ENCODE results near the gene VWA5B1. TPM values are rescaled to one million over a fixed set of nuclear protein-coding genes. Genes with fewer than 3 reads are reported as not detected.

Gene VWA5B1
- total and polyA plus RNA-seq, 2 of the 8 experiments (the other 6 are each of a cell fraction or from before 2014, with no cell fraction given): 0.54 to 2.3 TPM

- Histone ChIP-seq H3K27ac (ENCODE audit: low read depth, low read length) (no peak overlapping the region), H3K9ac (replicated peaks in 1 of 4; ENCODE audit: extremely low read depth in 1 of 4, low read depth in 3 of 4, low read length in 3 of 4) (no peak overlapping the region), H3K18ac (ENCODE audit: extremely low read depth, low read length) (no peak overlapping the region), H3K9me3 (ENCODE audit: insufficient read depth in 2 of 2, low read depth in 1 of 2, low read length in 1 of 2) (no peaks in the 10 kb centered on the region), H3K56ac (replicated peaks; ENCODE audit: insufficient read length, low read depth, low read length) (no peak overlapping the region), H3K4me1 (replicated peaks in 1 of 4; ENCODE audit: control insufficient read depth in 3 of 4, insufficient read depth in 4 of 4, low read length in 3 of 4) (peaks cover 0 to 7% (median 3%) of the 10 kb centered on the region in 4 experiments; a peak in 3 of 7 replicates), H3K27me3 (replicated peaks in 1 of 4; ENCODE audit: control insufficient read depth in 3 of 4, extremely low read depth in 1 of 4, insufficient read depth in 3 of 4, low read length in 3 of 4) (peaks cover 0 to 5% (median 2%) of the 10 kb centered on the region in 4 experiments; a peak in 4 of 7 replicates), H3K4ac (replicated peaks; ENCODE audit: insufficient read length, low read depth, low read length) (no peak overlapping the region), H4K91ac (replicated peaks; ENCODE audit: insufficient read length, low read length) (no peak overlapping the region), H4K8ac (ENCODE audit: extremely low read depth, insufficient read depth, low read length) (no peak overlapping the region), H3K4me2 (ENCODE audit: insufficient read depth in 1 of 2, low read depth in 2 of 2, low read length in 2 of 2) (no peak overlapping the region), H3K79me2 (ENCODE audit: control insufficient read depth in 1 of 2, insufficient read depth in 2 of 2, low read length in 2 of 2) (no peaks in the 10 kb centered on the region), H3K14ac (ENCODE audit: insufficient read length) (no peak overlapping the region), H2BK12ac (ENCODE audit: low read depth, low read length) (no peak overlapping the region), H3K23ac (ENCODE audit: insufficient read length) (no peak overlapping the region), H4K20me1 (replicated peaks in 1 of 2; ENCODE audit: control insufficient read depth in 1 of 2, insufficient read depth in 2 of 2, low read length in 2 of 2) (no peaks in the 10 kb centered on the region), H3K4me3 (ENCODE audit: extremely low read depth in 1 of 4, insufficient read depth in 2 of 4, low read depth in 3 of 4, low read length in 4 of 4) (no peak overlapping the region), H2BK15ac (ENCODE audit: low read length) (no peak overlapping the region), H2BK20ac (ENCODE audit: low read length) (no peak overlapping the region), H2AK5ac (ENCODE audit: low read depth, low read length) (no peak overlapping the region), H3K36me3 (ENCODE audit: control insufficient read depth in 2 of 4, insufficient read depth in 4 of 4, low read length in 3 of 4) (no peaks in the 10 kb centered on the region), H2BK5ac (ENCODE audit: low read depth, low read length) (no peak overlapping the region), H3K79me1 (ENCODE audit: low read depth, low read length) (no peaks in the 10 kb centered on the region), H2BK120ac (replicated peaks; ENCODE audit: low read depth, low read length) (no peak overlapping the region), H3K23me2 (ENCODE audit: low read depth, low read length) (no peaks in the 10 kb centered on the region), H4K5ac (ENCODE audit: insufficient read length, low read depth, low read length) (no peak overlapping the region), H2AFZ (ENCODE audit: low read length) (no peak overlapping the region)
- DNase-seq (ENCODE audit: low read depth in 1 of 2, low spot score in 2 of 2) (no peak), FAIRE-seq (no peak)
- ChIA-PET CTCF (ENCODE audit: partially characterized antibody) (interaction anchor here (0.8 to 5.4 kb wide), 5 partner anchors 11 to 69 kb away, joined by 3 to 45 read pairs (median 17); no protein-coding TSS in a partner anchor), POLR2A (ENCODE audit: partially characterized antibody) (no interaction called here)
- 94% methylated on average over 11 of the region's 11 CpGs; no CpG with 5 or more reads in 1 of the 2 experiments for WGBS, 2 experiments (ENCODE audit: extremely low coverage in 1 of 2, insufficient coverage in 1 of 2, insufficient read length in 1 of 2, insufficient replicate concordance in 2 of 2, low coverage in 1 of 2, low lambda C conversion rate in 2 of 2, missing lambda C conversion rate in 1 of 2)
- TF ChIP-seq CBX5 (IDR thresholded peaks at IDR 0.05; ENCODE audit: low read depth, low read length) (no peak), GABPA (IDR thresholded peaks at IDR 0.05; ENCODE audit: borderline replicate concordance, insufficient read depth, low read length) (no peak), RFX5 (IDR thresholded peaks at IDR 0.05; ENCODE audit: borderline replicate concordance, low read depth, low read length) (no peak), POLR2AphosphoS5 (IDR thresholded peaks at IDR 0.05; ENCODE audit: low read depth, low read length) (no peak), SP4 (IDR thresholded peaks at IDR 0.05; ENCODE audit: low read length) (no peak), JUND (IDR thresholded peaks at IDR 0.05; ENCODE audit: low read length) (no peak), E2F6 (IDR thresholded peaks at IDR 0.05) (no peak), CTCF (IDR thresholded peaks at IDR 0.05; ENCODE audit: control extremely low read depth in 1 of 3, insufficient read depth in 1 of 3, low read depth in 1 of 3, low read length in 3 of 3) (no peak), RBBP5 (IDR thresholded peaks at IDR 0.05; ENCODE audit: borderline replicate concordance, low read depth, low read length) (no peak), MAFK (IDR thresholded peaks at IDR 0.05; ENCODE audit: low read depth, low read length) (no peak), SP2 (IDR thresholded peaks at IDR 0.05; ENCODE audit: low read length) (no peak), POLR2A (IDR thresholded peaks at IDR 0.05; ENCODE audit: control extremely low read depth in 1 of 2, low read depth in 2 of 2, low read length in 2 of 2) (no peak)
Measured at GRCh38 chr1:20389571-20389970, 98.9 kb downstream of the VWA5B1 start.

Measured in H1 (cell line).